IPS-NIHi7 (cell line): Measurements from ENCODE around the gene ENOSF1.
"Not testable (repeated sequence)": the region's sequence is repeated elsewhere in the genome, so short reads cannot be mapped to it uniquely, and the experiment has no call there.

Experiments
- DNase-seq: peaks from one replicate; pipeline ENCODE4 v3.0.0; 2012; ENCODE audit warnings: mixed read lengths; ENCODE audit errors: extremely low spot score

The ENOSF1 gene

DNA sequence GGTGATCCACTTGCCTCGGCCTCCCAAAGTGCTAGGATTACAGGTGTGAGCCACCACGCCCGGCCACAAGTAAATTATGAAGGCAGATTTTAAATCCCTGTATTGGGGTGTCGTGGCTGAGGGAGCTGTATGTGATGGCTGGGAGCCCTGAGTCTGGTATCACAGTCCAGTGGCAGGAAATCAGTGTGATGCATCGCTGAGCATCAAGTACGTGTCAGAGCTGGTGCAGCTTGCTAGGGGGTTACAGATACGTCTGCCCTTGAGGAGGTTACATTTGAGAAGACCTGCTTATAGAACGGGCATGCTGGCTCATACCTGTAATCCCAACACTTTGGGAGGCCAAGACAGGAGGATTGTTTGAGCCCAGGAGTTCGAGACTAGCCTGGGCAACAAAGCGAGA is 4.3 kb downstream of the ENOSF1 start:
- DNase-seq: no peak

DNA sequence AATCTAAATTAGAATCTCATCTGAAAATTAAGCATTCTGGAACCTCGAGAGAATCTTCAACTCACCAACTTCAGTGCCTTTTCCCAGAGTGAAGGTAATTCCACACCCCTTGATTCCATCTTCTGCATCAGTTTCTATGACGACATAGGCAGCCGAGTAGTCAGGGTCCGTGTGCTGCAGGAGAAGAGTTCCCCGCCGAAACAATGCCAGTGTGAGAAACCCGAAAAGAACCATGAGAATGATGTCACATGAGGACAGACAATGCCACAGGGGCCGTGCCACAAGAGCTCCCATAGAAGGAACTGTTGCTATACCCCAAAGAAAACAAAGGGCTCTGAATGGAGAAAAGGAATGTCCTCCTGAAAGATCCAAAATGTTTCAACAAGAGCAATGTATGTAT is 6.0 kb downstream of the ENOSF1 start:
- DNase-seq: no peak

DNA sequence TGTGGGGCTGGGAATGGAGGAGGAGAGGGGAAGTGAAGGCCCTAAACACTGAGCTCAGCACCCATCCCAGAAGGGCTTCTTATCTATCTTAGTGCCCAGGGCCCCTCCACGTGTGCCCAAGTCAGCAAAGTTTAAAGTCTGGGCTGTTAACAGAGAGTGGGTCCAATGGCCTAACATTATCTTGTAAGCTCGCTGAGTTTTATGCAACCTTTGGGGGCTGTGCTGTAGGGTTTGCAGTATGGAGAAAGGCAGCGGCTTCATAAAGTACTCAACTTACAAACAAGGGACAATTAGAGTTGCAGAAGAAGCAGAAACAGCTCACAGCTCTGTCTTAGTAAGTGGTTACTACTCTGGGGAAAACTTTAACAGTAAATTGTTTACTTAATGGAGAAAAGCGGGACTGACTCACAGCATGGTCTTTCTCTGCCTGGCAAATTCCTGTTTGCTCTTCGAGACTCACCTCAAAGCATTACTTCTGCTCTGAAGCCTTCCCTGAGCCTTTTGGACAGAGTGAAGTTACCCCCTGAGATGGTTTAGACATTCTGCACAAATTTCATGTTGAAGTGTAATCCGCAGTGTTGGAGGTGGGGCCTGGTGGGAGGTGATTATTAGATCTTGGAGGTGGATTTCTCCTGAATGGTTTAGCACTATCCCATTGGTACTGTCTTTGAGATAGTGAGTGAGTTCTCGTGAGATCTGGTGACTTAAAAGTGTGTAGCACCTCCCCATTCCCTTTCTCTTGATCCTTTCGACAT is 9.0 kb downstream of the ENOSF1 start:
- no peak for DNase-seq

DNA sequence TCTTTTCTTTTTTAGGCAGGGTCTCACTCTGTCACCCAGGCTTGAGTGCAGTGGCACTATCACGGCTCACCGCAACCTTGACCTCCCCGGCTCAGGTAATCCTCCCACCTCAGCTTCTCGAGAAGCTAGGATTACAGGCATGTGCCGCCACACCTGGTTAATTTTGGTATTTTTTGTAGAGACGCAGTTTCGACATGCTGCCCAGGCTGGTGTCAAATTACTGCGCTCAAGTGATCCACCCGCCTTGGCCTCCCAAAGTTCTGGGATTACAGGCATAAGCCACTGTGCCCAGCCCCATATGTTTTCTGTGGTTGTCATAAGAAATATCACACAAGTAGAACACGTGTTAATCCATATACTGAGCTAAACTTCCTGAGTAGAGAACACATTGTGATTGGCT is 14.6 kb downstream of the ENOSF1 start:
- no peak for DNase-seq

DNA sequence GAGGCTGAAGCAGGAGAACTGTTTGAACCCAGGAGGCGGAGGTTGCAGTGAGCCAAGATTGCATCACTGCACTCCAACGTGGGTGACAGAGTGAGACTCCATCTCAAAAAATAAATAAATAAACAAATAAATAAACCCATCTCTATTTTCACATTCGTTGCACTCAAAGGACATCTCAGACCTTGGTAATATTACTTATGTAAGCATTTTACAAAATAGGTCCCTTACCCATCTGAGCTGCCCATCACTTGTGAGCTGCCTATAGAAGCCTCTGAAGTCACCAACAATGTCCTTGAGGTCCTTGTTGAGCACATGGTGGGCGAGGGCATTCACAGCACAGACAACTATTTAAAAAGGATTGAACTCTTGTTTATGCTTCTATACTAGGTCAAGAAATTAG is 15.4 kb downstream of the ENOSF1 start:
- no peak for DNase-seq

DNA sequence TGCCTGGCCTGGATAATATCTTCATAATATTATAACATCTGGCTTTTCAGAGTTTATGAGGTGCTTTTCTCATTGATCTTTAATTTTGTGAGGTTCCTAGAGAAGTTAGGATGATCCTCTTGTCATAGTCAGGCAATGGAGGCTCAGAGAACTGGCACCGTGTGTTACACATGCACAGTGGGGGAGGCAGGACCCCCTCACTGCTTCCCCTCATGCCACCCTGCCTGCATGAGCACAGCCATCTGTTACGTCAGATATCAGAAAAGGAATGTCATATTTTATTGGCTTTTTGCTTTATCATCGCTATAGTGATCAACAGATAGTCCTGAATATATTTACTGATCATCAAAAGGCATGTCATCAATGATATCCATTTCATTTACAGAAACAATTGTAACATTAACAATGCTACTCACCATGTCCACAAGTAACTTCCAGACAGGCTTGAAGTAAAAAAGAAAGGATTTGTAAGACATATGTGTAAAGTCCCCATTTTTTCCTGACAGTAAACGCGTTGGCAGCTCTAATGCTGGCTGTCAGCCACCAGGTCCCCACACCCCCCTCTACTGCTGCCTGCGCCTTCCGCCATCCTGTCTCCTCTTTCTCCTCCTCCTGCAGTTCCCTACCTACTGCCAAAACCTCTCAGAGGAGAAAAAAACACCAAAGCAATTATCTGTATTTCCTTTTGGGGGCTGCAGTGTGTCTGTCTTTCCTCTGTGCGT is 18.8 kb downstream of the ENOSF1 start:
- DNase-seq: no peak

DNA sequence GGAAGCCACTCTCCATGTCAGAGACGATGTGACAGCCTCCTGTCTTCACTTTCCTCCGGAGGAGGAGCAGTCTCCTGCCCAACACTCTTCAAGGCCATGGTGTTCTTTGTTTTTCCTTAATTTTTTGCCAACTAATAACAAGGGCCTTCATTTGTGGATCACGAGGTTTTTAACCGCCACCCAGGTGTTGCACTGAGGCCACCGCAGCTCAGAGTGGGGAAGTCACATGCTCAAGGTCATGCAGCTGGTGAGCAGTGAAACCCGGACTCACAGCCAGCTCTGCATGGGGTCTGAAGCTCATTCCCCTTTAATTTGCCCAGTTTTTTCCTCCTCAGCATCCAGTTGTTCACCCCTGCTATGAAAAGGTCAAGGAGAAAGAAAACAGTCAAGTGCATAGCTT is 19.6 kb downstream of the ENOSF1 start:
- DNase-seq: no peak

DNA sequence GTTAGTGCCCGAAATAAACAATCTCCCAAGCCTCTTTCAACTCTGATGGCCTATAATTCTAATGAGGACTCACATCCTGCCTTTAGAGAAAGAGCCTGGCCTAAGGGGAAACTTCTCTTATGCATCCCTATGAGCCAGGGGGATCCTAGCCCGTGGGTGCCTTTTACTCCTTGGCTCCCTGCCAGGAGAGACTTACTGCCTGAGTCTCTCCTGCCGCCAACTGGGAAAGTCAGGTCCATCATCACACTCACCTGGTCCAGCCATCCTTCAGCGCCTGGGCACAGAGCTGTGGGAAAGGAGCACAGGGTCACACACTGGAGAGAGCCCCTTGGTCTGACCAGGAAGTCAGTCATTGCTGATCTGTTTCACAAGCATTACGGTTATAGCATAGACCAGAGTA is 24.1 kb downstream of the ENOSF1 start:
- no peak for DNase-seq

DNA sequence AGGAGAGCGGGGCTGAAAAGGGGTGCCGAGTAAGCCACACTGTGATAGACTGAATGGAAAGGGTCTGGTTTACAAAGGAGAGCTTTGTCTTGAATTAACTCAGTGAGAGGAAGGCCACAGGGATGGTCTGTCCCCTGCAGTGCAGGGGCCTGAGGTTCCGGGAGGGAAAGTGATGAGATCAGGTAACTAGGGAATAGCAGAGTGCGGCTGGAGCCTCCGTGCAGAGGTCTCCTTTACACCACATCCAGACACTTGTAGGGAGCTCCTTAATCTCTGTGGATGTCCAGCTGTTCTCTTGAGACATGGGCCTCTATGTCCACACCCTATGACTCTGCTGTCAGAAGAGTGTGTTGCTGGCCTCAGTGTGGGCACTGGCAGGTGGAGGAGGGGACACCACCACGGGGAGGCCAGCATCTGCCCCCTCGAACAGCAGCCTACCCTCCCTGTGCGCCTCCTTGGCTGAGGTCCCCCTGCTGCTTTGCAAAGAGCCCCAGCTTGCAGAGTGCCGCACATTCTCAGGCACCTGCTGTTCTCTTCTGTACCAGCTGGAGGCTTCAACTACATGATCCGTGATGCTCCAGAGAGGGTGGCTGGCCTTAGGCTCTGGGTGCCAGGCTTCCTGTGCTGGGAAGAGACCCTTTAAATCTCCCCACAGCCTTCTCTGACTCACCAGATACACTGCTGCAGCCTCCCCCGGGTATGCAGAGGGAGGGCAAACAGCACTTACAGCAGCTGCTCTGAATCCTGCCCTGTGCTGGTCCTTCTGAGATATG is 25.9 kb downstream of the ENOSF1 start:
- peak; percentile 39 for DNase-seq

DNA sequence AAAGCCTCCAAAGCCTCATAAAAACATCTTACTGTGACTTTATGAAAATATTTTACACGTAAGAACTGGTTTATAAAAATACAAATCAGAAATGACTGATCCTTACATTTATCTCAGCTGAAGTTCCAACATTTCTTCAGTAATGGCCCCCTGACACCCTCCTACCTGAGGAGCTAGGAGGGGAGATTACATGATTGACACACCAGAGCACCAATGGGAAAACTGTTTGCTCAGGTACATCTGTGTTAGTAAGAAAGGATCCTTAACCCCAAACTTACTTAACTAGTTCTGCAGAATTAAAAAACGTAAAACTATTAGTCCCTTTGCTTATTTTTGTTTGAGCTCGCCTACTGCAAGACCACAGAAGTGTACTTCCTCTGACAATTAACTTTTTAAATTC is 27.0 kb downstream of the ENOSF1 start:
- DNase-seq: no peak

DNA sequence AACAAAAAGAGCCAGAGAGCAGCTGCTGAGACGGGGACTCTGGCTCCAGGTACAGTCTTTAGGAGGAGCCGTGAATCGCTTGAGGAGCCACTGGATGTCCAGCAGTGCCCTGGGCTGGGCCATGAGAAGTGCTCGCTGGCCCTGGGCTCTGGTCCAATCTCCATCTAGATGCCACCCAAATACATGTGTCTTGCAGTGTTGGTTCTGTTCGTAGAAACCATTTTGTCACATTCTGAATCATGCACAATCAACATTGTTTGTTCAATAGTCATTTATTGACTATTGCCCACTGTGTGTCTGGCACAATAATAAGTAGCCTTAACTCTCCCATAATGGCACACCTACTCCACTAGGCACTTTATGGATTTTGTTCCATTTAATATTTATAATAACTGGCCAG is 28.9 kb downstream of the ENOSF1 start:
- DNase-seq: no peak

DNA sequence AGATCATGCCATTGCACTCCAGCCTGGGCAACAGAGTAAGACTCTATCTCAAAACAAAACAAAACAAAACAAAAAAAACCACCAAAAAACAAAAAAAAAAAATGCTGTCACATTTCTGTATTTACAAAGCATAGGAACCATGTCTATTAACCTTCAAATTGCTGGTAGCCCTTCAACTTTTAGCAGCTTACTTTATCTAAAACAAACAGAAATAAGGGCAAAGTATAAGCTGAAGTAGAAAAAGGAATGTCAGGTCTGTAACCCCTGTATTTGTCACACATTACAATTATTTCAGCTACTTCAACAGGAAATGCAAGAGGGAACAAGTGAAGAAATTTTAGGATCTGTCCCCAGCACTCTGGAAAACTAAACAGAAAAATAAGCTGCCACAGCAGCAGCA is 29.6 kb downstream of the ENOSF1 start:
- no peak for DNase-seq

DNA sequence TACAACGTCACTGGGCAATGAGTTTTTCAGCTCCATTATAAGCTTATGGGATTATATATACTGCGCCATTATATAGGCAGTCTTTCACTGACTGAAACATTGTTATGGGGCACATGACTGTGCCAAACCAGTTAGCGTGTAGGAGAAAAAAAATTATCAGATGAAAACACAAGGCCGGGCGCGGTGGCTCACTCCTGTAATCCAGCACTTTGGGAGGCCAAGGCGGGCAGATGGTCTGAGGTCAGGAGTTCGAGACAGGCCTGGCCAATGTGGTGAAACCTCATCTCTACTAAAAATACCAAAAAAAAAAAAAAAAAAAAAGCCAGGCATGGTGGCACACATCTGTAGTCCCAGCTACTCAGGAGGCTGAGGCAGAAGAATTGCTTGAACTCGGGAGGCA is 30.0 kb downstream of the ENOSF1 start:
- not testable (repeated sequence) for DNase-seq

DNA sequence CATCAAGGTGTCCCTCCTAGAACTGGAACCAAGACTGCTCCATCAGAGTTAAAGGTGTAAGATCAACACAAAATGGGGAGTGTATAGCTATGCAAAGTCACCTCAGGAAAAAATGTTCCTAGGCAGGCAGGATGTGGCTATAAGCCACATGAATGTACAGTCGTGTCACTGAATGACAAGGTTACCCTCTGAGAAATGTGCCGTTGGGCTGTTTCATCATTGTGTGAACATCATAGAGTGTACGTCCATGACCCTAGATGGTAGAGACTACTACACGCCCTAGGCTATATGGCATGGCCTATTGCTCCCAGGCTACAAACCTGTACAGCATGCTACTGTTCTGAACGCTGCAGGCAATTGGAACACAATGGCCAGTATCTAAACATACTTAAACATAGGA is 30.4 kb downstream of the ENOSF1 start:
- no peak for DNase-seq

DNA sequence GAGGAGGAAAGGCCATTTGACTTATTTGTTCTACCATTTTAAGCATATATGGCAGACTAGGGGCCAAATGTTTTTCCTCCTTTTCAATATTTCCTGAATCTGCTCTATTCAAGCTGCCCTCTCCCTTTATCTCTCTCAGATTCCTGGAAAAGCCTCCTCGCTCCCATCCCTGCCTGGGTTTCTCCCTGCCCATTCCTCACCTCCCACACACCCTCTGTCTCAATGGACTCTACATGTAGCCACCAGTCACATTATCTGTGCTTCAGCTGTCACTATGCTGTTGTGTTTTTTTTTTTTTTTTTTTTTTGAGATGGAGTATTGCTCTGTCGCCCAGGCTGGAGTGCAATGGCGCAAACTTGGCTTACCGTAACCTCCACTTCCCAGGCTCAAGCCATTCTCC is 32.0 kb downstream of the ENOSF1 start:
- no peak for DNase-seq

DNA sequence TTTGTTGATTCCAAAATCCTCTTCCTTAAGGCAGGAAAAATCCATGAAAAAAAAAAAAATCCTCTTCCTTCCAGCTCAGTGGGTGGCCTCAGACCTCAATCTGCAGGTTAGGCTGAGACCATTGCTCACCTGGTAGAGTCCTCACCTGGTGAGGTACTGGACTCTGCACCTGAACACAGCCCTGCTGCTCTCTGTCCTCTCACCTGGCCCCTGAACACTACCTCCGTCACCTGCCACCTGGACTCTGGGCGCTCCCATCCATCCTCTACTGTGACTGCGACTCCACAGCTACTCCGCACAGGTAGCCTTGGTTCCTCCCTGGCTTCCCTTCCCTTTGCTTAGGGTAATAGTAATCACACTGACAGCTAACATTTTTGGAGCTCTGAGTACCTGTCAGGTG is 32.9 kb downstream of the ENOSF1 start:
- no peak for DNase-seq

DNA sequence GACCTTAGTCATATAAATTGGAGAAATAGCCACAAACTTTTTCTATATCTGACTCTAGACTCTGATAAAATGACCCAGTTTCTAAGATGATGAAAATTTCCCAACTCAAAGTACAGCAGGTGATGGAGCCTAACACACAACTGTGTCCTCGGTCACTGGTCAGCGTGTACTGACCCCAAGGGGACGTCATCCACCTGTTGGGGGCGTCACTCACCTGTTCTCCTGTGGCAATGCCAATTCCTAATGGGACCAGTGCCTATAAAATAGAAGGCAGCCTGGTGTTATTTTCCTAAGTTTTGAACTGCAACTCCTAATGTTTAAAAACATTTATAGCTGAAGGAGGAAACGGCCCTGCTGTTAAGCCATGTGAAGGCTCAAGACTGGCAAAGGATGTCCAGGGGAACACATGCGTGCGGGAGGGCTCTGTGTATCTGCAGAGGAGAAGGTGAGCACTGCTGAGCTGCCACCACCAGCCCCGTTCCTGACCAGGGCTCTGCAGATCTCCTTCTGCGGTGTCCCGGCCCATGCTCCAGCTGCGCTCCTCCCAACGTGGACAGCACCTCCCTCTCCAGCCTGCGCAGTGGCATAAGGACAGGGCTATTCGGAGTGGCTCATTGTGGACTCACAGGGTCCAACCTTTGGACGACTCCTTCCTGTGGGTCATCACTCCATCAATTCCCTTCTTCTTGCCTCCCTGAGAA is 33.8 kb downstream of the ENOSF1 start:
- DNase-seq: no peak

DNA sequence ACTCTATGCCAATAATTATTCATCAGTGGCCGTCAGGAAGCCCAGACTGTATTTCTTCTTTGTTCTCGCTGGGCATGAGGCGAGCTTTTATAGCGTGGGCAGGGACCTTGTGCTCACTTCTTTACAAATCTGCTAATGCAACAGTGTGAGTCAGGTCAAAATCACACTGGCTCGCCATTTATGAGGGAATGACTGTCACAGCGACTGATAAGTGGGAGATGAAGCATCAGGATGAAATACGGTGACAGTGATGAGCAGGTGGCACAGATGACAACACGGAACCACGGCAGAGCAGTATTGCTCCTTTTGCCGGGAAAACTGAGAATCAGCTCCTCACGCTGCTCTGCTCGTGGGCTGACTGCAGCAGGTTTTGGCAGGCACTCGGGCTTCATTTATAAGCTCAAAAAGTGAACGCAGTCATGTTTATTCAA is 34.5 kb downstream of the ENOSF1 start:
- no peak for DNase-seq

DNA sequence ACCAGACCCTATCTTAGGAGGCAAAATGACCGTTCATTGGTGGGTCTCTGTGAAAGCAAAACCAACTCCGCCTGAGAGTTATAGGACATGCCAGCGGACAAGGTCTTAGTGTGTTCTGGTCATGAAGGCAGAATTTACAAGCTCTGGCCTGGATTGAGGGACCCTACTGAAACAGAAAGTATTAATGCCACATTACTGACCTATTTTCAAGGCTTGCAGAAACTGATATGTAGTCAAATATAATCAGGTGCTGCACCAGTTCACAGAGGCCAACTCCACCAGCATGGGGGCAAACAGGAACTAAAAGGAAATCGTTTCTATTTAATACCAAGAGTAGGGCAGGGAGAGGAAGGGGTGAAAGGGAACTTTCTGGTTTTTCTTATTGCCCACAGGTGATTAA is 35.3 kb downstream of the ENOSF1 start:
- no peak for DNase-seq

DNA sequence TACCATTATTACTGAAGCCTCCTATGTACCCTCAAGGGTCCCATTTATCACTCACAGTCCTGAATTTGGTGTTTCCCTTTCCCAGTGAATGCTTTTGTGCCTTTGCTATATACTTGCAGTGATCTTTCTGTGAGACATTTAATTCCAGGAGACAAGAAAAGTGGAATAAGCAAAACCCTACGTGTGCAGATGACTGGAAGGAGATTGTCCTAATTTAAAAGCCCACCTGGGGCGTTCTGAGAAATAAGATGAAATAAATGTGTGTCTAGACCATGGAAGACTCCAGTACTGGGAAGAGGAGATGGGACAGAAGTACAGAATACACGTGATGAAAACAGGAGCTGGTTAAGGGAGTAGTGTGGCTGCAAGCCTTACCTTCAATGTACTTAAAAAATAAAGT is 35.7 kb downstream of the ENOSF1 start:
- DNase-seq: no peak

DNA sequence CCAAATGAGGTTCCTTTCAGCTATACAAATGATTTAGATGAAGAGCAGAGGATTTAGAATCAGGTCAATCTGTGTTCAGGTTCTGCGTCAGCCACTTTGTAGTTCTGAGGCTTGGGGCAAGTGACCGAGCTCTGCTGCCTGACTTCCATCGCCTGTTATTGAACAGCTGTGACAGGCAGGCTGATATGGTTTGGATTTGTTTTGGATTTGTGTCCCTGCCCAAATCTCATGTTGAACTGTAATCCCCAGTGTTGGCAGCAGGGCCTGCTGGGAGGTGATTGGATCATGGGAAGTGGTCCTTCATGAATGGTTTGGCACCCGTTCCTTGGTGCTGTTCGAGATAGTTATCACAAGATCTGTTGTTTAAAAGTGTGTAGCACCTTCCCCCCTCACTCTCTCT is 36.4 kb downstream of the ENOSF1 start:
- no peak for DNase-seq

DNA sequence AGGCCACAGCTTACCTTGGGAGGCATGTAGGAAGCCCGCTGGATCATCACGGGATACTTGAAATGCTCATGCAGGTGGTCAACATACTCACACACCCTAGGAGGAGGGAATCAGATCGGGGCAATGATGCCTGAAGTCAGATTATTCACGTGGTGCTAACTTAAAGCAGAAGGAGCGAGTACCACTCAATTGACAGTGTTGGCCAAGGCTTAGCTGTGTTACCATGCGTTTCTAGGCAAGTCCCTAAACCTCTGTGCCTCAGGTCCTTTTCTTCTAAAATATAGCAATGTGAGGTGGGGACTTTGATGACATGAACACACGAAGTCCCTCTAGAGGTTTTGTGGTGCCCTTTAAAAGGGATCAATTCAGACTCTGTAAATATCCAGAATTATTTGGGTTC is 37.1 kb downstream of the ENOSF1 start:
- DNase-seq: no peak
